Stimulated activated CD8-positive, alpha-beta memory T cell treated with anti-CD3 and anti-CD28 coated beads, Interleukin-2, amount 100 ng/mL, for 1 hour (primary cell): Measurements from ENCODE around the gene IQSEC1.

Experiments
- DNase-seq, 2 donors: peaks; one replicate each; pipeline ENCODE4 v3.0.0-alpha.2; 2020; ENCODE audit warnings: low read depth in 2 of 2

IQSEC1 gene

GRCh38 chr3:12954891-12955650, 118.2 kb downstream of the IQSEC1 start:
- DNase-seq = no peak

GRCh38 chr3:12954180-12954579, 119.0 kb downstream of the IQSEC1 start:
- DNase-seq = no peak

- no peak for DNase-seq
These were observed 119.8 kb downstream of the IQSEC1 start for GRCh38 chr3:12953201-12953995.

- DNase-seq = no peak
These were observed 120.7 kb downstream of the IQSEC1 start for GRCh38 chr3:12952343-12953200.

GRCh38 chr3:12948891-12949711, 124.1 kb downstream of the IQSEC1 start:
- DNase-seq = no peak

- no peak for DNase-seq
These were observed 124.9 kb downstream of the IQSEC1 start for GRCh38 chr3:12948371-12948770.

- DNase-seq = no peak
These were observed 125.5 kb downstream of the IQSEC1 start for GRCh38 chr3:12947504-12948369.

- DNase-seq = no peak
These were observed 126.4 kb downstream of the IQSEC1 start for GRCh38 chr3:12946649-12947316.

GRCh38 chr3:12946251-12946648, 127.0 kb downstream of the IQSEC1 start:
- DNase-seq = no peak

GRCh38 chr3:12944849-12945248, 128.4 kb downstream of the IQSEC1 start:
- DNase-seq = no peak

GRCh38 chr3:12944413-12944812, 128.8 kb downstream of the IQSEC1 start:
- no peak for DNase-seq

GRCh38 chr3:12943124-12944021, 129.9 kb downstream of the IQSEC1 start:
- no peak for DNase-seq

GRCh38 chr3:12941495-12942023, 131.7 kb downstream of the IQSEC1 start:
- DNase-seq = no peak

- DNase-seq = no peak
These were observed 132.4 kb downstream of the IQSEC1 start for GRCh38 chr3:12940854-12941253.

GRCh38 chr3:12939137-12939536, 134.1 kb downstream of the IQSEC1 start:
- DNase-seq = no peak

GRCh38 chr3:12938258-12938711, 134.9 kb downstream of the IQSEC1 start:
- DNase-seq = no peak

- no peak for DNase-seq
These were observed 137.1 kb downstream of the IQSEC1 start for GRCh38 chr3:12935861-12936830.
